ENCODE results near the gene TH. TPM values are rescaled to one million over a fixed set of nuclear protein-coding genes. Genes with fewer than 3 reads are reported as not detected.

TH gene
- total RNA-seq, 5 donors from 2014 or later (not counting 1 experiment from before 2014, with no cell fraction given): not detected

DNA sequence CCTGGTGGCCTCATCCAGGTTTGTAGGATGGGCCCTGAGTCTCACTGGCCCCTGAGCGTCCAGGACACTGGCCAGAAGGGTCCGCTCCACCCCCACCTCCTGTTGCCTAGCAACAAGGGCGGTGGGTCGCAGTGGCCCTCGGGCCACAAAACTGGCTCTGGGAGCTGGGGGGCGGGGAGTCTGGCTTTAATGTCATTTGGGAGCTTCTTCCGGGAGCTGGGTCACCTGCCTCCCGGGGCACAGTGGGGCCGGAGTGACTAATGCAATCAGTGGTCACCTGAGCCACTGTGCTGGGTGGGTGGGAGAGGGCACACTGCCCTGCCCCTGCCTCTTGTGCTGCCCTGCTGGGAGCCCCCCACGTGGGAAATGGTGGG lies 2.6 kb downstream of the TH start:
- H3K27ac Mint-ChIP-seq: no peak overlapping the region
- H3K36me3 ChIP-seq (ENCODE audit: control insufficient read depth in 2 of 2, extremely low read depth in 1 of 2, insufficient read depth in 1 of 2, low read length in 1 of 2): no peaks in the 10 kb centered on the region
- H3K9me3 Mint-ChIP-seq: no peaks in the 10 kb centered on the region
- WGBS (ENCODE audit: insufficient coverage): 76% methylated on average over 7 of the region's 10 CpGs
- peaks cover 0 to 43% of the 10 kb centered on the region in 2 experiments for H3K27me3 ChIP-seq (replicated peaks in 1 of 2; ENCODE audit: control insufficient read depth in 2 of 2, extremely low read depth in 1 of 2, insufficient read depth in 2 of 2, low read length in 1 of 2)
- H3K9me3 ChIP-seq: no peaks in the 10 kb centered on the region
- peaks cover 0 to 3% of the 10 kb centered on the region in 2 experiments for H3K4me1 ChIP-seq (ENCODE audit: control insufficient read depth in 1 of 2, extremely low read depth in 1 of 2, insufficient read depth in 2 of 2, low read length in 2 of 2)
- ATAC-seq (replicated peaks in 1 of 4) (no peak), DNase-seq (no peak)
- H3K27me3 Mint-ChIP-seq: peaks cover 0 to 2% of the 10 kb centered on the region in 2 donors
- H3K27ac ChIP-seq (ENCODE audit: low read length): no peak overlapping the region
- no peaks in the 10 kb centered on the region for H3K36me3 Mint-ChIP-seq
- ChIA-PET CTCF (no interaction called here), POLR2A (no interaction called here)
- no peaks in the 10 kb centered on the region for H3K4me1 Mint-ChIP-seq
- no peak overlapping the region for H3K4me3 Mint-ChIP-seq
- no peak overlapping the region for H3K4me3 ChIP-seq (ENCODE audit: control insufficient read depth in 1 of 2, extremely low read depth in 1 of 2, low read length in 1 of 2)

DNA sequence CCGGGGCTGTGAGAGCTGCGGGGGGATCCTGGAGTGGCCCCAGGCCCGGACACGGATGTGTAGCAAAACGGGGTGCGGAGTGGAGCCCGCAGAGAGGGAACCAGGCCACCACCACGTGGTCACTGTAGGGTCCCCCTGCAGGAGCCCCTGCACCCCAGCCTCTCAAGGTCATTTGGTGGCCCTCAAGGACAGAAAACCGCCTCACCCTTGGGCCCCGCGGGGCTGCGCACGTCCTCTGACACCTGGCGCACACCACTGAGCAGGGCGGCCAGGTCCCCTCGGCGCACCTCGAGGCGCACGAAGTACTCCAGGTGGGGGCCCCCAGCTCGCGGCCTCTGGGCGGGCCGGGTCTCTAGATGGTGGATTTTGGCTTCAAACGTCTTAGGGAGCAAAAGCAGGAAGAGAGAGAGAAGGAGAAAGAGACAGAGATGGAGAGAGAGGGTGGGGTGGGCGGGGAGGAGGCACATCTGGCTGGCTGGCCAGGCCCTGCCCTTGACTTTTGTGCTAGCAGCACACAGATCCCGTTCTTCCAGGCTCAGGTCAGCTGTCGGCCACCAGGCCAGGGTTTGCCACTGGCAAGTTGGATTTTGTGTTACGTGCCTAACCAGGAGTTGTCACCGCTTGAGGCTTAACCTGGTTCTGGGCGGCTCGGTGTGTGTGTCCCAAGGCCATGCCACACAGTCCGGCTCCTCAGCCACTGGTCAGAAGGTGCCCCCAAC lies 3.2 kb downstream of the TH start:
- H3K4me1 Mint-ChIP-seq: no peaks in the 10 kb centered on the region

DNA sequence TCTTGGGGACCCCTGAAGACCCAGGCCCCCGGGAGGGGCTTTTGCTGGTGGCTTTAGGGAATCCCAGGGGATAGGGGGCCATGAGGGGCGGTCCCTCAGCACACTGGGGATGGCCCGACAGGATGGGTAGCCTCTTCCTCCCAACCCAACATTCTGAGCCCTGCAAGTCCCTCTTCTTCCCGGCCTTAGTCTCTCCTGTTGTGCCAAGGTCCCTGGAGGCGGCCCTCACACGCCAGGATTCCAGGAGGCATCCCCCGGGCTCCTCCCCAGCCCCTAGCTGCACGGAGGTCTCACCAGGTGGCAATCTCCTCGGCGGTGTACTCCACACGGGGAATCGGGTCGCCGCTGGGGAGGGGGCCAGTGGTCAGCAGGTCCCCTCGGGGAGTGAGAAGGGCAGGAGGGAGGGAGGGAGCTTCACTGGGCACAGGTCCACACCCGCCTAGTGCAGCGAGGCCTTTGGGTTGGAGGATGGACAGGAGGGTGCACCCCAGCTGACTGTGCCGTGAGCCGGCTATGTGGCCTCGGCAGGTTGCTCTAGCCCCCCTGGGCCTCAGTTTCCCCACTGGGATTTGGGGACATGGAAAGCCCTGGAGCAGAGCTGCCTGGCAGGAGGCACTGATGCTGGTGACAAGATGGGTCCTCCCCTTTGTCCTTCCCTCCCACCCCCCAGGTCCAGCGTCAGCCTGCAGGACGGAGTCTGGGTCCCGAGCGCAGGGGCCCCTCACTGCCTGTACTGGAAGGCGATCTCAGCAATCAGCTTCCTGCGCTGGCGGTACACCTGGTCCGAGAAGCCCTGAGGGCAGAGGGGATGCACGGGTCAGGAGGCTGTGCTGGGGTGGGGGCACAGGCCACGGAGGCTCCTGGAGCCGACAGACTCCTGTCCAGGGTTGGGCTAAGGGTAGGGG lies 4.2 kb downstream of the TH start:
- Mint-ChIP-seq H3K4me1 (no peaks in the 10 kb centered on the region), H3K4me3 (no peak overlapping the region), H3K27ac (no peak overlapping the region), H3K27me3 (peaks cover 0 to 4% of the 10 kb centered on the region in 2 donors), H3K9me3 (no peaks in the 10 kb centered on the region), H3K36me3 (no peaks in the 10 kb centered on the region)
- Histone ChIP-seq H3K27ac (ENCODE audit: low read length) (no peak overlapping the region), H3K4me1 (ENCODE audit: control insufficient read depth in 1 of 2, extremely low read depth in 1 of 2, insufficient read depth in 2 of 2, low read length in 2 of 2) (peaks cover 0 to 3% of the 10 kb centered on the region in 2 experiments), H3K36me3 (ENCODE audit: control insufficient read depth in 2 of 2, extremely low read depth in 1 of 2, insufficient read depth in 1 of 2, low read length in 1 of 2) (no peaks in the 10 kb centered on the region), H3K4me3 (ENCODE audit: control insufficient read depth in 1 of 2, extremely low read depth in 1 of 2, low read length in 1 of 2) (no peak overlapping the region), H3K27me3 (replicated peaks in 1 of 2; ENCODE audit: control insufficient read depth in 2 of 2, extremely low read depth in 1 of 2, insufficient read depth in 2 of 2, low read length in 1 of 2) (peaks cover 0 to 57% of the 10 kb centered on the region in 2 experiments), H3K9me3 (no peaks in the 10 kb centered on the region)
- no peak for DNase-seq
- CTCF ChIA-PET: no interaction called here
- POLR2A ChIA-PET: no interaction called here
- 76% methylated on average over 17 of the region's 31 CpGs for WGBS (ENCODE audit: insufficient coverage)
- no peak for ATAC-seq (replicated peaks in 1 of 4)

More for the DNA sequence above, 3.2 kb downstream of the TH start:
- POLR2A ChIA-PET: no interaction called here
- H3K9me3 Mint-ChIP-seq: no peaks in the 10 kb centered on the region
- CTCF ChIA-PET: no interaction called here
- H3K9me3 ChIP-seq: no peaks in the 10 kb centered on the region
- no peak for ATAC-seq (replicated peaks in 1 of 4)
- H3K27me3 Mint-ChIP-seq: peaks cover 0 to 4% of the 10 kb centered on the region in 2 donors
- WGBS (ENCODE audit: insufficient coverage): 81% methylated on average over 26 of the region's 33 CpGs
- peaks cover 0 to 3% of the 10 kb centered on the region in 2 experiments for H3K4me1 ChIP-seq (ENCODE audit: control insufficient read depth in 1 of 2, extremely low read depth in 1 of 2, insufficient read depth in 2 of 2, low read length in 2 of 2)
- H3K27ac Mint-ChIP-seq: no peak overlapping the region
- H3K4me3 Mint-ChIP-seq: no peak overlapping the region
- H3K36me3 ChIP-seq (ENCODE audit: control insufficient read depth in 2 of 2, extremely low read depth in 1 of 2, insufficient read depth in 1 of 2, low read length in 1 of 2): no peaks in the 10 kb centered on the region
- DNase-seq: no peak
- H3K4me3 ChIP-seq (ENCODE audit: control insufficient read depth in 1 of 2, extremely low read depth in 1 of 2, low read length in 1 of 2): no peak overlapping the region
- H3K27me3 ChIP-seq (replicated peaks in 1 of 2; ENCODE audit: control insufficient read depth in 2 of 2, extremely low read depth in 1 of 2, insufficient read depth in 2 of 2, low read length in 1 of 2): peaks cover 0 to 47% of the 10 kb centered on the region in 2 experiments
- H3K27ac ChIP-seq (ENCODE audit: low read length): no peak overlapping the region
- no peaks in the 10 kb centered on the region for H3K36me3 Mint-ChIP-seq

- H3K36me3 Mint-ChIP-seq: no peaks in the 10 kb centered on the region
- no peak overlapping the region for H3K4me3 Mint-ChIP-seq
- ChIA-PET CTCF (no interaction called here), POLR2A (no interaction called here)
- peaks cover 0 to 4% of the 10 kb centered on the region in 2 donors for H3K27me3 Mint-ChIP-seq
- Histone ChIP-seq H3K36me3 (ENCODE audit: control insufficient read depth in 2 of 2, extremely low read depth in 1 of 2, insufficient read depth in 1 of 2, low read length in 1 of 2) (no peaks in the 10 kb centered on the region), H3K4me1 (ENCODE audit: control insufficient read depth in 1 of 2, extremely low read depth in 1 of 2, insufficient read depth in 2 of 2, low read length in 2 of 2) (peaks cover 0 to 3% of the 10 kb centered on the region in 2 experiments), H3K9me3 (no peaks in the 10 kb centered on the region), H3K4me3 (ENCODE audit: control insufficient read depth in 1 of 2, extremely low read depth in 1 of 2, low read length in 1 of 2) (no peak overlapping the region), H3K27ac (ENCODE audit: low read length) (no peak overlapping the region), H3K27me3 (replicated peaks in 1 of 2; ENCODE audit: control insufficient read depth in 2 of 2, extremely low read depth in 1 of 2, insufficient read depth in 2 of 2, low read length in 1 of 2) (peaks cover 0 to 61% of the 10 kb centered on the region in 2 experiments)
- ATAC-seq (replicated peaks in 1 of 4): peak; percentile 54 to 77 (median 58)
- H3K9me3 Mint-ChIP-seq: no peaks in the 10 kb centered on the region
- H3K27ac Mint-ChIP-seq: no peak overlapping the region
- WGBS (ENCODE audit: insufficient coverage): 16% methylated on average over 70 of the region's 70 CpGs
- no peaks in the 10 kb centered on the region for H3K4me1 Mint-ChIP-seq
- DNase-seq: peak in 24 of 35 experiments; percentile 6 to 59 (median 26)
Measured at GRCh38 chr11:2166091-2166851, 5.3 kb downstream of the TH start.

DNA sequence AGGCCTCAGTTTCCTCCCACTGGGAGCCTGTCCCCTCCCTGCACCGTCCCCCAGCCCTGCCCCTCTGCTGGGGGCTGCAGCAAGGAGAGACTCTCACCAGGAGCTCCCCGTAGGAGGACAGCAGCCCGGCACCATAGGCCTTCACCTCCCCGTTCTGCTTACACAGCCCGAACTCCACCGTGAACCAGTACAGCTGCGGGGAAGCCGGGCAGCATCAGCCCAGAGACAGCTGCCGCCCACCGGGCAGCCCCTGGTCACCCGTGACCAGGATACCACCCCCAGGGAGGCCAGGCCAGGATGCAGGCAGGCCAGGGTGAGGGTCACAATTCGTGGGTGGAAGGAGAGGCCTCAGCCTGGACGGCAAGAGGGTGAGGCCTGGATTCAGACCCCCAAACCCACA lies 6.0 kb downstream of the TH start:
- DNase-seq (no peak), ATAC-seq (replicated peaks in 1 of 4) (no peak)
- H3K36me3 ChIP-seq (ENCODE audit: control insufficient read depth in 2 of 2, extremely low read depth in 1 of 2, insufficient read depth in 1 of 2, low read length in 1 of 2): no peaks in the 10 kb centered on the region
- no peaks in the 10 kb centered on the region for H3K36me3 Mint-ChIP-seq
- peaks cover 0 to 3% of the 10 kb centered on the region in 2 experiments for H3K4me1 ChIP-seq (ENCODE audit: control insufficient read depth in 1 of 2, extremely low read depth in 1 of 2, insufficient read depth in 2 of 2, low read length in 2 of 2)
- 87% methylated on average over 10 of the region's 13 CpGs for WGBS (ENCODE audit: insufficient coverage)
- no peaks in the 10 kb centered on the region for H3K9me3 ChIP-seq
- peaks cover 0 to 3% of the 10 kb centered on the region in 2 donors for H3K27me3 Mint-ChIP-seq
- H3K4me3 ChIP-seq (ENCODE audit: control insufficient read depth in 1 of 2, extremely low read depth in 1 of 2, low read length in 1 of 2): no peak overlapping the region
- no peaks in the 10 kb centered on the region for H3K9me3 Mint-ChIP-seq
- H3K27ac Mint-ChIP-seq: no peak overlapping the region
- POLR2A ChIA-PET: no interaction called here
- no peak overlapping the region for H3K4me3 Mint-ChIP-seq
- H3K4me1 Mint-ChIP-seq: no peaks in the 10 kb centered on the region
- CTCF ChIA-PET: no interaction called here
- no peak overlapping the region for H3K27ac ChIP-seq (ENCODE audit: low read length)
- peaks cover 0 to 68% of the 10 kb centered on the region in 2 experiments for H3K27me3 ChIP-seq (replicated peaks in 1 of 2; ENCODE audit: control insufficient read depth in 2 of 2, extremely low read depth in 1 of 2, insufficient read depth in 2 of 2, low read length in 1 of 2)

- H3K4me3 ChIP-seq (ENCODE audit: control insufficient read depth in 1 of 2, extremely low read depth in 1 of 2, low read length in 1 of 2): no peak overlapping the region
Measured at GRCh38 chr11:2164861-2165555, 6.6 kb downstream of the TH start.

More at GRCh38 chr11:2164861-2165555, 6.6 kb downstream of the TH start:
- no peak overlapping the region for H3K27ac Mint-ChIP-seq
- H3K36me3 Mint-ChIP-seq: no peaks in the 10 kb centered on the region
- H3K27me3 Mint-ChIP-seq: peaks cover 0 to 3% of the 10 kb centered on the region in 2 donors
- no peaks in the 10 kb centered on the region for H3K9me3 Mint-ChIP-seq
- H3K27ac ChIP-seq (ENCODE audit: low read length): no peak overlapping the region
- no peaks in the 10 kb centered on the region for H3K36me3 ChIP-seq (ENCODE audit: control insufficient read depth in 2 of 2, extremely low read depth in 1 of 2, insufficient read depth in 1 of 2, low read length in 1 of 2)
- WGBS (ENCODE audit: insufficient coverage): 78% methylated on average over 10 of the region's 20 CpGs
- H3K4me1 ChIP-seq (ENCODE audit: control insufficient read depth in 1 of 2, extremely low read depth in 1 of 2, insufficient read depth in 2 of 2, low read length in 2 of 2): peaks cover 0 to 3% of the 10 kb centered on the region in 2 experiments
- peaks cover 0 to 68% of the 10 kb centered on the region in 2 experiments for H3K27me3 ChIP-seq (replicated peaks in 1 of 2; ENCODE audit: control insufficient read depth in 2 of 2, extremely low read depth in 1 of 2, insufficient read depth in 2 of 2, low read length in 1 of 2)
- no peak overlapping the region for H3K4me3 Mint-ChIP-seq
- DNase-seq: no peak
- H3K9me3 ChIP-seq: no peaks in the 10 kb centered on the region
- POLR2A ChIA-PET: no interaction called here
- ATAC-seq (replicated peaks in 1 of 4): no peak
- CTCF ChIA-PET: no interaction called here
- no peaks in the 10 kb centered on the region for H3K4me1 Mint-ChIP-seq

Measured in T-cell (primary cell).